ENCODE data around the gene PRR23E. TPM values are rescaled to one million over a fixed set of nuclear protein-coding genes. Genes with fewer than 3 reads are reported as not detected.

Gene PRR23E
- total RNA-seq, 1 experiment from 2014 or later = not detected

DNA sequence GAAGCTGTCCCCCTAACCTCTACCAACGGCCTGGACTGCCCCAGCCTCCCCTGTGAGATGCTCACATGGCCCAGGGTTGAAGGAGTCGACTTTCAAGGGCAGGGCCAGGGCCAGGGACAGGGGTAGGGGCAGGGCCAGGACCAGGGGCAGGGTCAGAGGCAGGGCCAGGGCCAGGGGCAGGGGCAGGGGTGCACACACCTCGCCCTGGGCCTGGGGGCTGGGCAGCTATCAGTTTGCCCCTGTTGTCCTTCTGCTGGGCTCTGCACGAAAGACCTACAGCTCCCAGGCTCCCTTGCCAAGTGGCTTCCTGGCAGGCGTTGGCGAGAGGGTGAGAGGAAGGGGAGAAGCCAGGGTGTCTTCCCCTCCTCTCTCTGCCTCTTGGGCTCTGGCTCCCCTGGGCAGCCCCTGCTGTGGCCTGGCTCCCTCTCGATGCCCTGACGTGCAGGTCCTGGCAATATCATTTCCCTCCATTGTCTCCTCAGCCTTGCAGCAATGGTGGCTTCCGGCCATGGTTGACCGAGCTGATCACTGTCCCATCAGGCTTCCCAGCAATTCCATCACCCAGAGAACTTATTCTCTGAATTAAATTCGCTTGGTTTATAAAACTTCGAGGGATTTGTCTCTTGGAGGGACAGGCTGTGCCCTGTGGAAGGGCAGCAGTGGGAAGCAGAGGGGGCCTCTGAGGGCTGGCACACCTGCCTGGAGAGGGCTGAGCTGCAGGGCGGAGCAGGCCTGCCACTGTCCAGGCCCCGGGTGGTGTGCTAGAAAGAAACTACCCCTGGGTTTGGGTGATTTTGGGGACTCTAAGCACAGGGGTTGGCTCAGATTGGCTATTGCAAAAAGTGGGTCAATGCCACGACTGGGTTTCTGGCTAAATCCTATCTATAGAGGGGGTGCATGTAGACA lies 13.9 kb downstream of the PRR23E start:
- POLR2A ChIA-PET (ENCODE audit: unreplicated experiment) = no interaction called here
- CTCF ChIA-PET = no interaction called here
- H3K4me1 ChIP-seq (ENCODE audit: insufficient read depth, low read length) = no peaks in the 10 kb centered on the region
- no peak overlapping the region for H3K4me3 ChIP-seq (ENCODE audit: low read length)
- no peak overlapping the region for H3K9ac ChIP-seq (ENCODE audit: low read length)
- no peaks in the 10 kb centered on the region for H3K9me3 ChIP-seq (ENCODE audit: low read length)
- H4K20me1 ChIP-seq (ENCODE audit: low read length) = no peaks in the 10 kb centered on the region
- TF ChIP-seq EZH2 (IDR thresholded peaks at IDR 0.05; ENCODE audit: low read length, unreplicated experiment) (no peak), EZH2phosphoT487 (IDR thresholded peaks at IDR 0.05; ENCODE audit: borderline replicate concordance, low read length) (no peak)
- TF ChIP-seq, protein P1, sequence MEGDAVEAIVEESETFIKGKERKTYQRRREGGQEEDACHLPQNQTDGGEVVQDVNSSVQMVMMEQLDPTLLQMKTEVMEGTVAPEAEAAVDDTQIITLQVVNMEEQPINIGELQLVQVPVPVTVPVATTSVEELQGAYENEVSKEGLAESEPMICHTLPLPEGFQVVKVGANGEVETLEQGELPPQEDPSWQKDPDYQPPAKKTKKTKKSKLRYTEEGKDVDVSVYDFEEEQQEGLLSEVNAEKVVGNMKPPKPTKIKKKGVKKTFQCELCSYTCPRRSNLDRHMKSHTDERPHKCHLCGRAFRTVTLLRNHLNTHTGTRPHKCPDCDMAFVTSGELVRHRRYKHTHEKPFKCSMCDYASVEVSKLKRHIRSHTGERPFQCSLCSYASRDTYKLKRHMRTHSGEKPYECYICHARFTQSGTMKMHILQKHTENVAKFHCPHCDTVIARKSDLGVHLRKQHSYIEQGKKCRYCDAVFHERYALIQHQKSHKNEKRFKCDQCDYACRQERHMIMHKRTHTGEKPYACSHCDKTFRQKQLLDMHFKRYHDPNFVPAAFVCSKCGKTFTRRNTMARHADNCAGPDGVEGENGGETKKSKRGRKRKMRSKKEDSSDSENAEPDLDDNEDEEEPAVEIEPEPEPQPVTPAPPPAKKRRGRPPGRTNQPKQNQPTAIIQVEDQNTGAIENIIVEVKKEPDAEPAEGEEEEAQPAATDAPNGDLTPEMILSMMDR (conservative IDR thresholded peaks at IDR 0.05; ENCODE audit: low read depth, low read length) = no peak
- no peaks in the 10 kb centered on the region for H3K27me3 ChIP-seq (ENCODE audit: low read length)
- intact Hi-C loops (cut with micrococcal nuclease) = no loop called here
- BruUV-seq (replicated peaks) = no TSS peak
- H3K4me2 ChIP-seq (ENCODE audit: low read length) = no peak overlapping the region
- no peak overlapping the region for H3K27ac ChIP-seq (ENCODE audit: low read length)
- H3K9me2 ChIP-seq (replicated peaks; ENCODE audit: low read length) = no peaks in the 10 kb centered on the region
- no peaks in the 10 kb centered on the region for H3F3A ChIP-seq (ENCODE audit: low read length, unreplicated experiment)
- ATAC-seq (no peak), DNase-seq (no peak)
- no peaks in the 10 kb centered on the region for H3K36me3 ChIP-seq (ENCODE audit: low read depth, low read length)
- no peaks in the 10 kb centered on the region for H3K79me2 ChIP-seq (ENCODE audit: low read length)
- no peak overlapping the region for H2AFZ ChIP-seq (ENCODE audit: low read length)

DNA sequence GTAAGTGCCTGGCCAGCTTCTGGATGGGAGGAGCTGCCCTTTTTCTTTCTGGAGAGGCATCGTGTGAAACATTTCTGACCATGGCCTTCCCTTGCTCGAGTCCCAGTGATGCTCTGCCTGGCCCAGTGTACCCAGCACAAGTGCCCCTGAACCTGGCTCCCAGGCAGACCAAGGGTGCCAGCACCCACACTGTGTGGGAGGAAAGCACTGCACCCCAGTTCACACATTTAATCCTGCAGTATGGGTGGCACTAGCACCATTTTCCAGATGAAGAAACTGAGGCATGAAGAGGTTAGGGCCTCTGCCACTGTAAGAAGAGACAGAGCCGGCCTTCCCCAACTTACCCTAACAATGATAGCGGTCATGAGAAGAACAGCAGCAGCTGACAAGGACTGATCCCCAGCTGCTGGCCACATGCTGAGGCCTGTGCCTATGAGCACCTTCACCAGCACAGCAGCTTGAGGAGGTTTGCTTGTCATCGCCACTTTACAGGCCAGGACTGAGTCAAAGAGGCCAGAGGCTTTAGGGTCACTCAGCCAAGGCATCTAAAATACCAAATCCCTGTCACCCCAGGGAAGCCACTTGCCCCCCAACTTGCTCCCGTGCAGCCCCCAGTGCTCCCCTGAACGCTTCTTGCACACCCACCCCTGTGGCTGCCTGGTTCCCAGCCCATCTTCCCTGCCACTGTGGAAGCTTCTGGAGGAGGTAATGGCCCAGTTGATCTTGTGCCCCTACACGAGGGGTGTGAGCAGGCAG lies 15.0 kb downstream of the PRR23E start:
- Histone ChIP-seq H3K27me3 (ENCODE audit: low read length) (no peaks in the 10 kb centered on the region), H3F3A (ENCODE audit: low read length, unreplicated experiment) (no peaks in the 10 kb centered on the region), H3K9me2 (replicated peaks; ENCODE audit: low read length) (no peaks in the 10 kb centered on the region), H3K79me2 (ENCODE audit: low read length) (no peaks in the 10 kb centered on the region), H3K27ac (ENCODE audit: low read length) (no peak overlapping the region), H3K4me2 (ENCODE audit: low read length) (no peak overlapping the region), H4K20me1 (ENCODE audit: low read length) (no peaks in the 10 kb centered on the region), H3K9me3 (ENCODE audit: low read length) (no peaks in the 10 kb centered on the region), H3K4me3 (ENCODE audit: low read length) (no peak overlapping the region), H3K36me3 (ENCODE audit: low read depth, low read length) (no peaks in the 10 kb centered on the region), H3K9ac (ENCODE audit: low read length) (no peak overlapping the region), H3K4me1 (ENCODE audit: insufficient read depth, low read length) (no peaks in the 10 kb centered on the region), H2AFZ (ENCODE audit: low read length) (no peak overlapping the region)
- no TSS peak for BruUV-seq (replicated peaks)
- TF ChIP-seq, protein P1 (conservative IDR thresholded peaks at IDR 0.05; ENCODE audit: low read depth, low read length) = no peak
- TF ChIP-seq EZH2phosphoT487 (IDR thresholded peaks at IDR 0.05; ENCODE audit: borderline replicate concordance, low read length) = no peak
- no peak for TF ChIP-seq EZH2 (IDR thresholded peaks at IDR 0.05; ENCODE audit: low read length, unreplicated experiment)
- ATAC-seq (no peak), DNase-seq (no peak)
- CTCF ChIA-PET = no interaction called here
- intact Hi-C loops (cut with micrococcal nuclease) = no loop called here
- POLR2A ChIA-PET (ENCODE audit: unreplicated experiment) = no interaction called here

Measured in PC-3 (cell line).